GM12891 (cell line): ENCODE data around the gene MCU.

Experiments
- PAX5 ChIP-seq: IDR thresholded peaks from 2 replicates; pipeline ENCODE4 v1.6.1; 2011; ENCODE audit warnings: low read length, moderate library complexity, mild to moderate bottlenecking; ENCODE audit not compliant: insufficient read depth, severe bottlenecking
- POLR2A ChIP-seq: IDR thresholded peaks from 2 replicates; pipeline ENCODE4 v1.6.1; 2011; ENCODE audit warnings: low read depth, low read length, control low read depth
- POLR2AphosphoS5 ChIP-seq: IDR thresholded peaks from 2 replicates; pipeline ENCODE4 v1.6.1; 2011; ENCODE audit warnings: low read depth, low read length, control low read depth
- POU2F2 ChIP-seq: IDR thresholded peaks from 2 replicates; pipeline ENCODE4 v1.6.1; 2011; ENCODE audit warnings: low read depth, mild to moderate bottlenecking, control low read depth, low read length, moderate library complexity
- SPI1 ChIP-seq: IDR thresholded peaks from 2 replicates; pipeline ENCODE4 v1.6.1; 2011; ENCODE audit warnings: low read depth, low read length, control low read depth
- TAF1 ChIP-seq: IDR thresholded peaks from 2 replicates; pipeline ENCODE4 v1.6.1; 2011; ENCODE audit warnings: low read depth, low read length, control low read depth

- TF ChIP-seq POLR2A (no peak), TAF1 (no peak), POLR2AphosphoS5 (no peak), SPI1 (no peak), PAX5 (no peak), POU2F2 (no peak)
These were observed 108.2 kb downstream of the MCU start for GRCh38 chr10:72800000-72800740.
